ENCODE data around the gene SNHG17. TPM values are rescaled to one million over a fixed set of nuclear protein-coding genes. Genes with fewer than 3 reads are reported as not detected.

SNHG17 gene
- 3.0 and 16.6 TPM in 2 replicates for total RNA-seq

GRCh38 chr20:38434770-38435554 is at the start of gene SNHG17:
SNHG17 (minus strand) TSS chr20:38435328.

GRCh38 chr20:38472513-38473366 is 37.6 kb upstream of the SNHG17 start, which contains the start of gene RALGAPB:
RALGAPB (plus strand) TSS chr20:38472843; CDS start chr20:38488433, 15,590 bp downstream.

Other genes with a start within 250 kb of the SNHG17 start
- gene KIAA1755, start 174.6 kb downstream of the SNHG17 start, total RNA-seq, result 0.65 and 1.5 TPM in 2 replicates
- gene BPI, start 131.2 kb downstream of the SNHG17 start, total RNA-seq, result not detected in 2 replicates
- gene LBP, start 88.8 kb downstream of the SNHG17 start, total RNA-seq, result not detected in 2 replicates
- 33.3 and 38.1 TPM in 2 replicates for gene RALGAPB, start 37.5 kb upstream of the SNHG17 start, total RNA-seq
- not detected in 2 replicates for gene ADIG, start 145.9 kb upstream of the SNHG17 start, total RNA-seq
- not detected in 2 replicates for gene ARHGAP40, start 166.5 kb upstream of the SNHG17 start, total RNA-seq